Transverse colon (tissue), 4 donors: ENCODE results near the gene NKAIN2. TPM values are rescaled to one million over a fixed set of nuclear protein-coding genes. Genes with fewer than 3 reads are reported as not detected.
"Not testable (repeated sequence)": the region's sequence is repeated elsewhere in the genome, so short reads cannot be mapped to it uniquely, and the experiment has no call there.

Experiments
- DNase-seq: peaks from one replicate; pipeline ENCODE4 v3.0.0-alpha.2; 2019
- H3K27ac ChIP-seq, 4 donors: fragments of 200-600 bp; sonication (generic); 2 replicates each; pipeline ENCODE4 v1.5.1; 2016 to 2018; ENCODE audit warnings: inconsistent platforms in 4 of 4
- H3K27me3 ChIP-seq: fragments of 200-600 bp; sonication (generic); 2 replicates; pipeline ENCODE4 v1.5.1; 2017; ENCODE audit warnings: inconsistent platforms
- H3K36me3 ChIP-seq, 4 donors: fragments of 200-600 bp; sonication (generic); 2 replicates each; pipeline ENCODE4 v1.5.1; 2017 to 2019; ENCODE audit warnings: inconsistent platforms in 4 of 4
- H3K4me1 ChIP-seq, 4 donors: fragments of 200-600 bp; sonication (generic); 2 replicates each; pipeline ENCODE4 v1.5.1; 2017 to 2020; ENCODE audit warnings: inconsistent platforms in 4 of 4
- H3K4me3 ChIP-seq, 4 donors: fragments of 200-600 bp; sonication (generic); 1 replicate in 1 of 4; 2 replicates in 3 of 4; pipeline versions ENCODE4 v1.5.1 to v1.6.1; 2017 to 2019; ENCODE audit warnings: inconsistent platforms in 4 of 4
- H3K9me3 ChIP-seq, 2 donors: fragments of 200-600 bp; sonication (generic); 2 replicates each; pipeline ENCODE4 v1.5.1; 2017 to 2019; ENCODE audit warnings: inconsistent platforms in 2 of 2
- CTCF ChIP-seq, 5 experiments: fragments of 200-600 bp in 3 of 5; fragments of 450-650 bp in 2 of 5; sonication (generic) in 3 of 5; IDR thresholded peaks; 1 replicate in 2 of 5; 2 replicates in 3 of 5; pipeline ENCODE4 v1.5.1; 2016 to 2017; ENCODE audit warnings: antibody characterized with exemption in 5 of 5, inconsistent platforms in 3 of 5, mild to moderate bottlenecking in 2 of 5, moderate library complexity in 1 of 5
- EP300 ChIP-seq: sonication (generic); formaldehyde crosslinking; IDR thresholded peaks from one replicate; pipeline ENCODE4 v1.6.1; 2017; ENCODE audit warnings: antibody characterized with exemption, low read depth
- POLR2A ChIP-seq: fragments of 450-650 bp; IDR thresholded peaks from one replicate; pipeline ENCODE4 v1.6.1; 2016; ENCODE audit warnings: antibody characterized with exemption, mild to moderate bottlenecking, moderate library complexity
- POLR2AphosphoS5 ChIP-seq, 3 donors: sonication (generic); formaldehyde crosslinking; IDR thresholded peaks; one replicate each; pipeline ENCODE4 v1.6.1; 2016; ENCODE audit warnings: antibody characterized with exemption in 3 of 3
- WGBS, 2 donors: methylation state at CpG; one replicate each; pipeline ENCODE4 v1.1.5; 2018; ENCODE audit warnings: low coverage in 1 of 2; 5-methylcytosine and 5-hydroxymethylcytosine counted together
- in situ Hi-C, 4 donors: fragments of 200-750 bp; cut with MboI; loops; one replicate each; pipeline versions ENCODE4 v1.15.0 to v1.15.1; 2017; ENCODE audit warnings: low sequenced_read_pairs in 3 of 4, low pct_ligation_motif_present in 1 of 4, low pct_unique_long_range_greater_than_20kb in 1 of 4
- intact Hi-C: fragments of 100-400 bp; cut with DNase I; formaldehyde crosslinking; loops from one replicate; pipeline ENCODE4 v1.15.1; 2023; ENCODE audit warnings: low total_unique reads
- total RNA-seq, 4 donors: library from RNA; depleted of rRNA; stranded (reverse); fragments of >200 nt; gene quantifications; one replicate each; pipeline ENCODE4 v1.1.0, GENCODE V29; 2016

NKAIN2 gene
- total RNA-seq, 4 donors from 2014 or later = 0.32 TPM; not detected in 3

GRCh38 chr6:124163676-124164075 lies 360.0 kb downstream of the NKAIN2 start:
- no peaks in the 10 kb centered on the region for H3K4me1 ChIP-seq
- H3K9me3 ChIP-seq = no peaks in the 10 kb centered on the region
- in situ Hi-C loops = no loop called here
- intact Hi-C loops = no loop called here
- no peaks in the 10 kb centered on the region for H3K36me3 ChIP-seq
- H3K27ac ChIP-seq = no peak overlapping the region
- no peak overlapping the region for H3K4me3 ChIP-seq
- WGBS, 2 donors = 80 to 94% methylated on average over 3 of the region's 3 CpGs
- DNase-seq = no peak
- TF ChIP-seq EP300 (no peak), POLR2AphosphoS5 (IDR thresholded peaks at IDR 0.05) (no peak), CTCF (IDR thresholded peaks at IDR 0.05) (no peak), POLR2A (no peak)
- H3K27me3 ChIP-seq = no peaks in the 10 kb centered on the region

GRCh38 chr6:124164343-124164742 lies 360.7 kb downstream of the NKAIN2 start:
- Histone ChIP-seq H3K27ac (no peak overlapping the region), H3K36me3 (no peaks in the 10 kb centered on the region), H3K9me3 (no peaks in the 10 kb centered on the region), H3K4me1 (no peaks in the 10 kb centered on the region), H3K4me3 (no peak overlapping the region), H3K27me3 (no peaks in the 10 kb centered on the region)
- in situ Hi-C loops (no loop called here), intact Hi-C loops (no loop called here)
- no peak for DNase-seq
- TF ChIP-seq POLR2A = no peak
- no peak for TF ChIP-seq CTCF (IDR thresholded peaks at IDR 0.05)
- TF ChIP-seq EP300 = no peak
- TF ChIP-seq POLR2AphosphoS5 (IDR thresholded peaks at IDR 0.05) = no peak
- 74 to 79% methylated on average over 5 to 7 of the region's 7 CpGs for WGBS, 2 donors

- in situ Hi-C loops, H3K27me3 ChIP-seq, DNase-seq, H3K27ac ChIP-seq, intact Hi-C loops, H3K9me3 ChIP-seq, H3K4me1 ChIP-seq, H3K36me3 ChIP-seq, H3K4me3 ChIP-seq: not testable (repeated sequence)
- WGBS, 2 donors = 87% methylated on average over 1 of the region's 1 CpG; no CpG with 5 or more reads in 1 of the 2 donors
These were observed 363.6 kb downstream of the NKAIN2 start for GRCh38 chr6:124167249-124167648.

GRCh38 chr6:124190256-124190655 lies 386.6 kb downstream of the NKAIN2 start:
- TF ChIP-seq POLR2A (no peak), CTCF (IDR thresholded peaks at IDR 0.05) (no peak), POLR2AphosphoS5 (IDR thresholded peaks at IDR 0.05) (no peak), EP300 (no peak)
- no peaks in the 10 kb centered on the region for H3K4me1 ChIP-seq
- DNase-seq = no peak
- H3K27ac ChIP-seq = no peak overlapping the region
- no peaks in the 10 kb centered on the region for H3K36me3 ChIP-seq
- H3K4me3 ChIP-seq = no peak overlapping the region
- WGBS, 2 donors = 54 to 67% methylated on average over 2 of the region's 2 CpGs
- intact Hi-C loops (no loop called here), in situ Hi-C loops (no loop called here)
- H3K9me3 ChIP-seq = no peaks in the 10 kb centered on the region
- H3K27me3 ChIP-seq = no peaks in the 10 kb centered on the region

GRCh38 chr6:124193132-124193531 lies 389.5 kb downstream of the NKAIN2 start:
- DNase-seq = no peak
- 96 to 100% methylated on average over 1 to 8 of the region's 8 CpGs for WGBS, 2 donors
- no peaks in the 10 kb centered on the region for H3K27me3 ChIP-seq
- TF ChIP-seq CTCF (IDR thresholded peaks at IDR 0.05) (no peak), POLR2AphosphoS5 (IDR thresholded peaks at IDR 0.05) (no peak), POLR2A (no peak), EP300 (no peak)
- intact Hi-C loops = no loop called here
- H3K9me3 ChIP-seq = no peaks in the 10 kb centered on the region
- no peaks in the 10 kb centered on the region for H3K4me1 ChIP-seq
- H3K27ac ChIP-seq = no peak overlapping the region
- no peaks in the 10 kb centered on the region for H3K36me3 ChIP-seq
- no peak overlapping the region for H3K4me3 ChIP-seq
- in situ Hi-C loops = no loop called here
